OCI-LY1 (cell line): ENCODE results near the gene GTSE1.

Experiments used
- H2AFZ ChIP-seq: fragments of 200-600 bp; sonication (generic), shearing (Covaris generic); 2 replicates; pipeline ENCODE4 v1.6.0; 2014; ENCODE audit warnings: antibody characterized with exemption, mild to moderate bottlenecking, low read length
- H3F3A ChIP-seq: fragments of 200-600 bp; sonication (generic), shearing (Covaris generic); 2 replicates; pipeline ENCODE4 v1.6.0; 2014; ENCODE audit warnings: mild to moderate bottlenecking, antibody characterized with exemption, low read length, moderate library complexity; ENCODE audit not compliant: insufficient read depth
- H3K27ac ChIP-seq: fragments of 200-600 bp; sonication (generic); 2 replicates; pipeline ENCODE4 v1.5.1; 2014; ENCODE audit warnings: low read length, mixed run types, mild to moderate bottlenecking, low read depth; ENCODE audit not compliant: poor library complexity, severe bottlenecking
- H3K27me3 ChIP-seq: fragments of 200-600 bp; sonication (generic); 2 replicates; pipeline ENCODE4 v1.6.0; 2014; ENCODE audit warnings: antibody characterized with exemption, mild to moderate bottlenecking, low read length, moderate library complexity; ENCODE audit not compliant: insufficient read depth
- H3K36me3 ChIP-seq: fragments of 200-600 bp; sonication (generic); 2 replicates; pipeline ENCODE4 v1.6.1; 2014; ENCODE audit warnings: mild to moderate bottlenecking, antibody characterized with exemption, low read length, moderate library complexity, mixed read lengths; ENCODE audit not compliant: insufficient read depth
- H3K4me1 ChIP-seq: fragments of 200-600 bp; sonication (generic); 2 replicates; pipeline ENCODE4 v1.5.1; 2014; ENCODE audit warnings: mild to moderate bottlenecking, low read length, moderate library complexity; ENCODE audit not compliant: insufficient read depth, severe bottlenecking
- H3K4me2 ChIP-seq: fragments of 200-600 bp; sonication (generic), shearing (Covaris generic); 2 replicates; pipeline ENCODE4 v1.6.1; 2014; ENCODE audit warnings: low read length
- H3K4me3 ChIP-seq: fragments of 200-600 bp; sonication (generic); 2 replicates; pipeline ENCODE4 v1.5.1; 2014; ENCODE audit warnings: low read length, low read depth, mild to moderate bottlenecking, mixed read lengths; ENCODE audit not compliant: poor library complexity, severe bottlenecking
- H3K79me2 ChIP-seq: fragments of 200-600 bp; shearing (Covaris generic); 2 replicates; pipeline ENCODE4 v1.6.1; 2016; ENCODE audit warnings: mixed run types, low read length, mixed read lengths; ENCODE audit not compliant: insufficient read depth
- H3K9ac ChIP-seq: fragments of 200-600 bp; sonication (generic), shearing (Covaris generic); 2 replicates; pipeline ENCODE4 v1.6.1; 2014; ENCODE audit warnings: mild to moderate bottlenecking, low read length, mixed read lengths
- H3K9me2 ChIP-seq: fragments of 200-600 bp; sonication (generic), shearing (Covaris generic); 2 replicates; pipeline ENCODE4 v1.6.1; 2014; ENCODE audit warnings: low read depth, mild to moderate bottlenecking, low read length, mixed read lengths
- H3K9me3 ChIP-seq: fragments of 200-600 bp; shearing (Covaris generic); 2 replicates; pipeline ENCODE4 v1.6.1; 2014; ENCODE audit warnings: low read length, mixed read lengths
- H4K20me1 ChIP-seq: fragments of 200-600 bp; sonication (generic), shearing (Covaris generic); 2 replicates; pipeline ENCODE4 v1.6.0; 2016; ENCODE audit warnings: mild to moderate bottlenecking, low read length; ENCODE audit not compliant: insufficient read depth
- EZH2 ChIP-seq: fragments of 200-600 bp; sonication (generic), shearing (Covaris generic); IDR thresholded peaks from 2 replicates; pipeline ENCODE4 v1.8.0; 2017; ENCODE audit warnings: borderline replicate concordance, mixed run types, mild to moderate bottlenecking, antibody characterized with exemption, low read length, moderate library complexity, mixed read lengths
- TF ChIP-seq, protein P1 (sequence below): fragments of 200-600 bp; sonication (generic), shearing (Covaris generic); IDR thresholded peaks from 2 replicates; pipeline ENCODE4 v1.5.1; 2017; ENCODE audit warnings: mild to moderate bottlenecking, antibody characterized with exemption, low read length, moderate library complexity, mixed read lengths

GTSE1 gene

GRCh38 chr22:46352691-46353386 is 56.2 kb downstream of the GTSE1 start:
- H3K79me2 ChIP-seq: no peaks in the 10 kb centered on the region
- H2AFZ ChIP-seq: no peak overlapping the region
- H3K4me1 ChIP-seq: peaks cover 11% of the 10 kb centered on the region
- no peaks in the 10 kb centered on the region for H3K9me3 ChIP-seq
- no peaks in the 10 kb centered on the region for H3F3A ChIP-seq
- H3K4me2 ChIP-seq: no peak overlapping the region
- no peaks in the 10 kb centered on the region for H4K20me1 ChIP-seq
- no peak overlapping the region for H3K4me3 ChIP-seq
- H3K27me3 ChIP-seq: no peaks in the 10 kb centered on the region
- H3K27ac ChIP-seq: peak overlapping the region; percentile 21
- H3K36me3 ChIP-seq: peaks cover 96% of the 10 kb centered on the region
- no peak overlapping the region for H3K9ac ChIP-seq
- H3K9me2 ChIP-seq: no peaks in the 10 kb centered on the region
- TF ChIP-seq, protein P1, sequence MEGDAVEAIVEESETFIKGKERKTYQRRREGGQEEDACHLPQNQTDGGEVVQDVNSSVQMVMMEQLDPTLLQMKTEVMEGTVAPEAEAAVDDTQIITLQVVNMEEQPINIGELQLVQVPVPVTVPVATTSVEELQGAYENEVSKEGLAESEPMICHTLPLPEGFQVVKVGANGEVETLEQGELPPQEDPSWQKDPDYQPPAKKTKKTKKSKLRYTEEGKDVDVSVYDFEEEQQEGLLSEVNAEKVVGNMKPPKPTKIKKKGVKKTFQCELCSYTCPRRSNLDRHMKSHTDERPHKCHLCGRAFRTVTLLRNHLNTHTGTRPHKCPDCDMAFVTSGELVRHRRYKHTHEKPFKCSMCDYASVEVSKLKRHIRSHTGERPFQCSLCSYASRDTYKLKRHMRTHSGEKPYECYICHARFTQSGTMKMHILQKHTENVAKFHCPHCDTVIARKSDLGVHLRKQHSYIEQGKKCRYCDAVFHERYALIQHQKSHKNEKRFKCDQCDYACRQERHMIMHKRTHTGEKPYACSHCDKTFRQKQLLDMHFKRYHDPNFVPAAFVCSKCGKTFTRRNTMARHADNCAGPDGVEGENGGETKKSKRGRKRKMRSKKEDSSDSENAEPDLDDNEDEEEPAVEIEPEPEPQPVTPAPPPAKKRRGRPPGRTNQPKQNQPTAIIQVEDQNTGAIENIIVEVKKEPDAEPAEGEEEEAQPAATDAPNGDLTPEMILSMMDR: no peak
- no peak for TF ChIP-seq EZH2

DNA sequence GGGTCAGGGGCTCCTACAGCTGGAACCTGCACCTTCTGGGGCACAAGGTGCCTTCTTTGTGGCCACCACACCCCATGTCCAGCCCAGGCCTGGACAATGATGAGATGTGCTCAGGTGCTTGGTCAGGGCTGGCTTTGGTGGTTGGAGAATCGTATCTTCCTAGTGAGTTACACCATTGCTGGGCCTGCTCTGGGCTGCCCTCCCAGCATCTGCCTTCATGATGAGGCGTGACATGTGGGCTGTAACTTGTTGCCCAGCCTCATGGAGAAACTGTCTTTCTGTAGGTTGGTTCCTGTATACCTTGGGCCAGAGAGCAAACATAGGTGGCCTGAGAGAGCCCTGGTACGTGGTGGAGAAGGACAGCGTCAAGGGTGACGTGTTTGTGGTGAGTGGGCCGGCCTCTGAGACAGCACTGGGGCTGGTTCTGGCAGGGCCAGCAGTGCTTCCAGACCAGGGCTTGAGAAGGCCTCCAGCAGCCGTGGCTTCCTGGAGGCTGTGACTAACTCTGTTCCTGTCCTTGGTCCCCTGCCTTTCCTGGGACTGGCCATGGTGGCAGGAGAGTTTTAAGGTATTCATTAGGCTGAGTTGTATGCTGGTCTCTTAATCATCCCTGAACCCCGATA is 56.9 kb downstream of the GTSE1 start:
- Histone ChIP-seq H3F3A (no peaks in the 10 kb centered on the region), H3K79me2 (no peaks in the 10 kb centered on the region), H3K9ac (no peak overlapping the region), H3K9me3 (no peaks in the 10 kb centered on the region), H2AFZ (no peak overlapping the region), H3K4me3 (no peak overlapping the region), H4K20me1 (no peaks in the 10 kb centered on the region), H3K4me1 (peaks cover 11% of the 10 kb centered on the region), H3K4me2 (no peak overlapping the region), H3K27ac (peak overlapping the region; percentile 21), H3K27me3 (no peaks in the 10 kb centered on the region), H3K9me2 (no peaks in the 10 kb centered on the region), H3K36me3 (peaks cover 88% of the 10 kb centered on the region)
- TF ChIP-seq, protein P1: no peak
- TF ChIP-seq EZH2: no peak

DNA sequence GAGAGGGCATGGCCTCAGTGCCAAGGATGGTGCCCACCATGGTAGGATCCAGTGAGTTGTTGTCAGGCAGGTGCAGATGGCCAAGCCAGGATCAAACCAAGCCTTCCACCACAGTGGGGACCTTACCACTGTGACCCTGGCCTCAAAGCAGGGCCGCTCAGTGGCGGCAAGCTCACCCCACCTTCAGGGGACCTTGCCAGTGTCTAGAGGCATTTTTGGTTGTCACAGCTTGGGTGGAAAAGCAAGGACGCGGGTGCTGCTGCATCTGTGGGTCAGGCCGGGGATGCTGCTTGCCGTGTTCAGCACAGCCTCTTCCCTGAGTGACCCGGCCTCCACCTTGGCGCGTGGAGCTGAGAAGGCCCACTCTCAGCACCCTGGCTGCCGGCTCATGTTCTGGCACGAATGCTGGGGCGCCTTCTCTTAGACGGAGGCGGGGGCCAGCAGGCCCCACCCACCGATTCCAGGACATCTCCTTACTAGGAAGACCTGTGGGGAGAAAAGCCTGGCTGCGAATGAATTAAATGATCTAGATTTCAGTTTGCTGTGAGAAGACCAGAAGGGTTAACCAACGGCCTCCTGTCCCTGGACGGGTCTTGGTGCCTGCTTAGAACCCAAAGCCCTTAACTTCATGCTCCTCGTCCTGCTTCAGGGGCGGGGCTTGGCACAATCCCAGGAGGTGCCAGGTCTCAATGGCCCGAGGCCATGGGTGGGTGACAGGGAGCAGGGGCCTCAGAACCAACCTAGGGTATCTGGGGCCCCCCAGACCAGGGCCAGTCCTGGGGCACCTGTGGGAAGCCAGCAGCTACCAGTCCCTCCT is 57.7 kb downstream of the GTSE1 start:
- H3K9me3 ChIP-seq: no peaks in the 10 kb centered on the region
- peaks cover 86% of the 10 kb centered on the region for H3K36me3 ChIP-seq
- no peaks in the 10 kb centered on the region for H3K79me2 ChIP-seq
- H3K9me2 ChIP-seq: no peaks in the 10 kb centered on the region
- H2AFZ ChIP-seq: no peak overlapping the region
- no peak overlapping the region for H3K4me3 ChIP-seq
- H3K27me3 ChIP-seq: no peaks in the 10 kb centered on the region
- TF ChIP-seq, protein P1: no peak
- no peak for TF ChIP-seq EZH2
- no peak overlapping the region for H3K9ac ChIP-seq
- no peaks in the 10 kb centered on the region for H3F3A ChIP-seq
- no peak overlapping the region for H3K27ac ChIP-seq
- H4K20me1 ChIP-seq: no peaks in the 10 kb centered on the region
- no peak overlapping the region for H3K4me2 ChIP-seq
- peaks cover 11% of the 10 kb centered on the region for H3K4me1 ChIP-seq
